Ovary (tissue), 3 donors: ENCODE results near the gene NHS.

Experiments used
- EP300 ChIP-seq: sonication (generic); formaldehyde crosslinking; IDR thresholded peaks from one replicate; pipeline ENCODE4 v1.6.1; 2017; ENCODE audit warnings: antibody characterized with exemption
- TF ChIP-seq, protein P1 (sequence below), 3 donors: fragments of 450-650 bp in 2 of 3; fragments of 200-600 bp in 1 of 3; IDR thresholded peaks; one replicate each; pipeline versions ENCODE4 v1.5.1 to v1.8.0; 2016 to 2022; ENCODE audit warnings: antibody characterized with exemption in 3 of 3, mild to moderate bottlenecking in 1 of 3
- donor health status: DM: no; HTN: no; CAD: no.

DNA sequence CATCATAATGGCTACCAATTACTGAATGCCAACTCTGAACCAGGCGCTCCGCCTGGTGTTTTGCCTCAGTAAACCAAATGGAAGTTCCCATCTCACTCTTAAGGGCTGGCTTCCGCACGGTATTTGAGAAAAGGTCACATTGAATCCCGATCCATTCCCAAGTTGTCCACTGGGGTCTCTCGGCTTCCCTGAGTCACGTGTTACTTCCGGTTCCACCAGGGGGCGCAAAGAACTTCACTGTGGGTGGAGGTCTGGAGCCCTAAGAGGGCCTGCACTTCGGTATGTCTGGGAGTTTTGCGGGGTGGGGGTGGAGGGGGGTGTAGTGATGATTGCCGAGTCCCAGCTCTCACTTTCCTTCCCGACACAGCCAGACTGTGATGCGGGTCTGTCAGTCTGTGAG is 13.4 kb upstream of the NHS start:
- TF ChIP-seq, protein P1, sequence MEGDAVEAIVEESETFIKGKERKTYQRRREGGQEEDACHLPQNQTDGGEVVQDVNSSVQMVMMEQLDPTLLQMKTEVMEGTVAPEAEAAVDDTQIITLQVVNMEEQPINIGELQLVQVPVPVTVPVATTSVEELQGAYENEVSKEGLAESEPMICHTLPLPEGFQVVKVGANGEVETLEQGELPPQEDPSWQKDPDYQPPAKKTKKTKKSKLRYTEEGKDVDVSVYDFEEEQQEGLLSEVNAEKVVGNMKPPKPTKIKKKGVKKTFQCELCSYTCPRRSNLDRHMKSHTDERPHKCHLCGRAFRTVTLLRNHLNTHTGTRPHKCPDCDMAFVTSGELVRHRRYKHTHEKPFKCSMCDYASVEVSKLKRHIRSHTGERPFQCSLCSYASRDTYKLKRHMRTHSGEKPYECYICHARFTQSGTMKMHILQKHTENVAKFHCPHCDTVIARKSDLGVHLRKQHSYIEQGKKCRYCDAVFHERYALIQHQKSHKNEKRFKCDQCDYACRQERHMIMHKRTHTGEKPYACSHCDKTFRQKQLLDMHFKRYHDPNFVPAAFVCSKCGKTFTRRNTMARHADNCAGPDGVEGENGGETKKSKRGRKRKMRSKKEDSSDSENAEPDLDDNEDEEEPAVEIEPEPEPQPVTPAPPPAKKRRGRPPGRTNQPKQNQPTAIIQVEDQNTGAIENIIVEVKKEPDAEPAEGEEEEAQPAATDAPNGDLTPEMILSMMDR (IDR thresholded peaks at IDR 0.05): no peak
- TF ChIP-seq EP300: no peak
